ENCODE data around the gene TMX2.

TMX2 gene

DNA sequence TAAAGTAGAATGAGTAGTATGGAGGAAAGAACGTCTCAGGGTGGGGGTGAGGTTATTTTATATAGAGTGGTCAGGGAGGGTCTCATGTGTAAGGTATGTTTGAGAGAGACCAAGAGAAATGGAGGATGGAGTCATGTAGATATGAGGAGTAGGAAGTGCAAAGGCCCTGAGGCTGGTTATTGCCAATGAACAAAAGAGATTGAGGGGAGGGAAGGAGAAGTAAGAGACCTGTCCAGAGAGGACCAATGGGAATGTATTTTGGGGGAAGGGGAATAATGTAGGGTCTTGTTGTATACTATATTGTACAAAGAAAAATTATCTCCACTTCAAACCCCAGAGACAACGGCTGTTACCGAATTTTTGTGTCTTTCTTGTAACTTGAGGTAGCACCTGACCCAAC, 59.0 kb downstream of the TMX2 start:
- DNase-seq: no peak

DNA sequence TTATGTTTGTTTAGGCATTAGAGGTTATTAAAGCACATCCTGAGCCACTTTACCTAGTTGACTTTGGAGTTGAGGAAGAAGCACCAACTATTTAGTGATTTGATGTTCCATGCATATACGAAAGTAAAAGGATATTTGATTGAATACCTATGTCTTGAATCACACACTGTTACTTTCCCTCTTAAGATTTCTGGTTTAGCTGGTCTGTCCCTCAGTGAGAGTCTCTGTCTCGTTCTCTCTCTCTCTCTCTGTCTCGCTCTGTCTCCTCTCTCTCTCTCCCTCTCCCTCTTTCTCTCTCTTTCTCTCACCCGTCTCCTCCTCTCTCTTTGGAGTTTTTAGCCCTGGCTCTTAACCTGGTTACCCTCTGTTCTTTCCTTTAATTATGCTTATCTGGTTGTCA, 60.2 kb downstream of the TMX2 start:
- DNase-seq: no peak

- no peak for DNase-seq
These were observed 60.7 kb downstream of the TMX2 start for GRCh38 chr11:57773026-57773598.

DNA sequence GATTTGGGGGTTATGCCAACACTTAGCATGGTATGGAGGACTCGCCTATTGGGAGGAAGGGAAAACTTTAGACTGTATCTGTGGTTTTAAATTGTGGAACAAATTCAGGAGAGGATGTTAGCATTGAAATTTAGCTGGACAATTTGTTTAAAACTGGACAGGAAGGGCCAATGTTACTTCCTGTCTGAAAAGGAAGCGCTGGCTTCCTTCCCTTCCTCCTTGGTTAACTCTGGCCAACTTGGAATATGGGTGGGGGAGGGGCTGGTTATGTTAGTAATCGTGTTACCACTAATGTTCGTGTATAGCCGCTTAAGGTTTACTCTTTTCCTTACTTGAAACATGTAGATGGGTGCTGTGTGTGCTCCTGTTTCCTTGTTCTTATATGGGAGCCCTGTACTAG, 63.1 kb downstream of the TMX2 start:
- DNase-seq: no peak

DNA sequence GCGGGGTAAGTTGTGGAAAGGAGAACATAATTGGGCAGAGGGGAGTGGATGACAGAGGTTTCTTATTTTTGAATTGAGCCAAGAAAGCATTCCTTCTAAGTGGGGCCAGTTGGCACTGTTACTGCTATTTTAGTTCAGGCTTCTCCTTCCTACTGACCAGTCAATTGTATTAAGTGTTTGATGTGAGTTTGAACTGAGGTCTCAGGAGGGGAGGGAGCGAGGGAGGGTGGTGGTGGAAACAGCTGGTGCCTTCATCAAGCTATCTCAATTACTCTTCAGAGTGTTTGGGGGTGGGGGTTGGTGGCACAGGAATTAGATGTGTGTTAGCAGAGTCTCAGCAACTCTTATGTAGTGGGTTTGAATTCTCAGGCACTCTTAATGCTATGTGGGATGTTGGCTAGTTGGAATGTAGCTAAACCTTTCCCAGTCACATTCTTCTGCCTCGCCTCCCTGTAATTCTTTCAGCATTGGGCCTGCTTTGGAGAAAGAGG, 63.7 kb downstream of the TMX2 start:
- peak; percentile 13 for DNase-seq

DNA sequence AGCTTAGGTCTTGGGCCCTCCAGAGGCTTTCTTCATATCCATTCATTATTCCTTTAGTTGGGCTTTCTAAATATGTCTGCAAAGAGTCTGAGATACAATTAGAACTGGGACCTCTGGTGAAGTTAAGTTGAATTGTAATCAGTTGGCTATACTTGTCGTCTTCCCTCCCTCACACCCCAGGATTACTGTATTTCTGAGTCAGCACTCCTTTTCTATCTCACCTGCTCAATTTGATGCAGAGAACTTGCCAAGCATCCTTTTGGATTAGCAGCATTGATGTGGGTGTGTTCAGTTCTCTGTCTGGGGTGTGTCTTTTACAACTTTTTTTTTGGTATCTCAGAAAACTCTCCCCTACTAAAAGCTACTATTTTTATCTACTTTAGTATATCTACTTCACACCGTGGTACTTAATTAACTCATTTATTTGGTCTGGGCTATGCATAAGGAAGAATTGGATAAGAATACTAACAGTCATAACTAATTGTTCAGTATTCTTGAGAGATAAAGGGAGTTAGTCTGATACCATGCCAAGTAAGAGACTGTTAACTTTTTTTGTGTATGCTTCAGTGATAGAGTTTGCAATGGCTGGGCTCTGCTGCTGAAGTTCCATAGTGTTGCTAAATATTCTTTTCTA, 64.3 kb downstream of the TMX2 start:
- no peak for DNase-seq

DNA sequence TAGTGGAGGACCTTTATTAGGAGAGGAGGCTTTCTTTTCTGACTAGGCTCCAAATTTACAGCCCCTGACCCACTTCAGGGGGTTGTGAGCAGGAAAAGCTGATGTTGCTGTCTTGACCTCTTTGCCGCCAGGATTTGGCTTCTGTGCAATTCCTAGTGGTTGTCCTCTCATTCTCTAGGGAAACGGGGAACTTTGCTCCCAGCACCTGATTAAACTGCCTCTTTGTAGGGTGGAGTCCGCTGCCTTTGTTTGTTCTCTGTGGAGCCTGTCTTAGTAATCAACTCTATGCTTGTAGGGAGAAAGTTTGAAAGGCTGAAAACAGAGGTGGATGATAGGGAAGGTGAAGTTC, 65.5 kb downstream of the TMX2 start:
- no peak for DNase-seq

DNA sequence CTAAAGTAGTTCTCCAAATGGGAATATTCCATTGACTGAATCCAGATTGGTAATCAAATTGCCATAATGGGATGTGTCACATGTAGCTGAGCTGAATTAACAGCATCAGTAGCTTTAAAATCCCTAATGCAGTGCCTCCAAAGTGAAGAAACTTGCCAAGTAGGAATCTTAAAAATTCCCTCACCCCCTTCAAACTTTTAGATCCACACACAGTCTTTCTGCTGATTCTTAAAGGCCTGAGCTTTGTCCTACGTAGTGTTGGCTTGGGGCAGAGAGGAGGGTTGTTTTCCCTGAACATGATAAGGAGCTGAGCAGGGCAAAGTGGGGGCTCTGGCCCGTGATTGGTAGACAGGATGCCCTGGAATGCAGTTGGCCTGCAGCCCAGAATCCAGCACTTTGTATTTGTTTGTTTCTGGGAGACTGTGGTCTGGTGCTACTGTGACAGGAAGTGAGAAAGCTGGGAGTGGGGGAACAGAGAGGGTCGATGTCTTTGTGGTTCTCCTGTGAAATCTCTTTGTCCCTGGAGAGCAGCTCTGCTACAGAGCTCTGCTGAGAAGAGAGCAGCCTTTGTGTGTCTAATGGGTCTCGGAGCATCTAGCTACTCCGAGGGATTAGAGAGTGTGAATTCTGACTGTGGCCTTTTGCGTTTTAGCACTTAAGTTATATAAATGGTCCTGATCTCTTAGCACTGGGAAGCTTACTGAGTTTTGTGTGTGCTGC, 66.1 kb downstream of the TMX2 start:
- no peak for DNase-seq

GRCh38 chr11:57779276-57779675, 66.9 kb downstream of the TMX2 start:
- no peak for DNase-seq

DNA sequence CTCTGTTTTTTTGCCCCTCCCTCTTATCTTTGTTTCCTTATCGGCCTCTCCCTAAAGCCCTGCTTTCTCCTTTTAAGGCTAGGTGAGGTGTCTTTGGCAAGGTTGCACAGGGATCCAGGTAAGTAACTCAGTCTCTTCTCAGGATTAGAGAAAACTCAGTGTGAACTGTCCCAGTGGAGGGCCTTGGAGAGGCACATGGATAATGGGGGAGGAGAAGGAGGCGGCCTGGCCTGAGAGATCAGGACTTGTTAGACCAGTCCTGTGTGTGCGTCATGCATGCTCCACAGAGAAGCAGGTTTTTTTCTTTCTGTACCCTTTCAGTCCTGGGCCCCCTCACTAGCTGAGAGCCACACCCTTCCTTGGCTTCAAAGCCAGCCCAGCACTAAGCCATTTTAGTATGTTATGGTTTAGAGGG, 69.1 kb downstream of the TMX2 start:
- no peak for DNase-seq

- peak; percentile 19 for DNase-seq
These were observed 72.7 kb downstream of the TMX2 start for GRCh38 chr11:57785072-57785471.

GRCh38 chr11:57786436-57786835, 74.0 kb downstream of the TMX2 start:
- DNase-seq: no peak

GRCh38 chr11:57787006-57787604, 74.7 kb downstream of the TMX2 start:
- DNase-seq: peak; percentile 74

DNA sequence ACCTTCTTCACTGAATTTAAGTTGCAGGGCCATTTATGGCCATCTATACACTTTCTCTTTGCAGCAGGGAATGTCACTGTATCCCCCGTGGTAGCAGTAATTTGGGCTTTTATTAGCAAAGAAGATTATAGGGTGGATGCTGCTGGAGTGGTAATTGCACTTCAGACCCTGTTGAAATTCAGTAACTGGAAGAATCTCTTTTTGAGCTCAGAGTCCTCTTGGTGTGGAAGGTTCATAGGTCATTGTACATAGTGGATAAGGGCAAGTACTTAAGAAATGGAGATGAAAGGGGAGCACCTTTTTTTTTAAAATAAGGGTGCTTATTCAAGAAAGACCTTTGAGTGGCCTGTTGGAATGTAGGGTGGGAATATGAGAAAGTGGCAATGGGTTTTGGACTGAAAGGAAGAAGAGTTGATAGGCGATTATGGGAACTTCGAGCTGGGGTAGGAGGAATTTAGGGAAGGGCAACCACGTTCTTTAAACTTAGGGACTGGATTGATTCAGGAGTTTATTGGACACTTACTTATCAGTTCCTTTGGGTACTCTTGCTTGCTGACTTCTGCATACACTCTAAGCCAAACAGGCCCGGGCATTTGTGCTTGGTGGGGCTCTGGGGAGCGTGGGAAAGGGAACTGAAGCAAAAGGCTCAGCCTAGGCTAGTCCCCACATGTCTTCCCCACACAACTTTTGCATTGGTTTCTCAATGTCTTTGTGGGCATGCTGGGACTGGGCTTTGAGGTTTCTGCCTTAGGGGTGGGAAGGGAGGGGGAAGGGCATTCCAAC, 75.7 kb downstream of the TMX2 start:
- peak; percentile 89 for DNase-seq

- no peak for DNase-seq
These were observed 76.3 kb downstream of the TMX2 start for GRCh38 chr11:57788703-57789088.
